ENCODE results near the gene MPHOSPH6.

Gene MPHOSPH6

GRCh38 chr16:82113741-82114140 is 56.3 kb downstream of the MPHOSPH6 start:
- TF ChIP-seq NFIC (IDR thresholded peaks at IDR 0.05) (no peak), TEAD4 (IDR thresholded peaks at IDR 0.05) (no peak), TAF1 (IDR thresholded peaks at IDR 0.05; ENCODE audit: low read depth) (no peak), USF1 (IDR thresholded peaks at IDR 0.05) (no peak), EGR1 (IDR thresholded peaks at IDR 0.05) (no peak), ZBTB7A (IDR thresholded peaks at IDR 0.05; ENCODE audit: low read depth) (no peak), REST (IDR thresholded peaks at IDR 0.05; ENCODE audit: low read depth) (no peak), EP300 (IDR thresholded peaks at IDR 0.05; ENCODE audit: borderline replicate concordance) (no peak), TCF12 (IDR thresholded peaks at IDR 0.05; ENCODE audit: low read depth) (no peak), RAD21 (IDR thresholded peaks at IDR 0.05; ENCODE audit: low read depth) (no peak), CREB1 (IDR thresholded peaks at IDR 0.05; ENCODE audit: low read depth) (no peak)

GRCh38 chr16:82111944-82112343 is 58.1 kb downstream of the MPHOSPH6 start:
- TF ChIP-seq EGR1 (IDR thresholded peaks at IDR 0.05) (no peak), CEBPB (IDR thresholded peaks at IDR 0.05) (no peak), TCF12 (IDR thresholded peaks at IDR 0.05; ENCODE audit: low read depth) (no peak), RAD21 (IDR thresholded peaks at IDR 0.05; ENCODE audit: low read depth) (no peak)

- no peak for TF ChIP-seq REST (IDR thresholded peaks at IDR 0.05; ENCODE audit: low read depth)
- TF ChIP-seq EP300 (IDR thresholded peaks at IDR 0.05; ENCODE audit: borderline replicate concordance): no peak
- TF ChIP-seq RAD21 (IDR thresholded peaks at IDR 0.05; ENCODE audit: low read depth): no peak
- no peak for TF ChIP-seq MAX (IDR thresholded peaks at IDR 0.05)
- TF ChIP-seq CEBPB (IDR thresholded peaks at IDR 0.05): no peak
- TF ChIP-seq EGR1 (IDR thresholded peaks at IDR 0.05): no peak
- TF ChIP-seq CREB1 (IDR thresholded peaks at IDR 0.05; ENCODE audit: low read depth): no peak
- TF ChIP-seq TAF1 (IDR thresholded peaks at IDR 0.05; ENCODE audit: low read depth): no peak
- TF ChIP-seq TCF12 (IDR thresholded peaks at IDR 0.05; ENCODE audit: low read depth): no peak
- no peak for TF ChIP-seq NFIC (IDR thresholded peaks at IDR 0.05)
- TF ChIP-seq ZBTB7A (IDR thresholded peaks at IDR 0.05; ENCODE audit: low read depth): no peak
- TF ChIP-seq USF1 (IDR thresholded peaks at IDR 0.05): no peak
- TF ChIP-seq YY1 (IDR thresholded peaks at IDR 0.05; ENCODE audit: low read depth): no peak
- no peak for TF ChIP-seq TEAD4 (IDR thresholded peaks at IDR 0.05)
- no peak for TF ChIP-seq FOXM1 (IDR thresholded peaks at IDR 0.05; ENCODE audit: borderline replicate concordance, low read depth)
These were observed 61.2 kb downstream of the MPHOSPH6 start for GRCh38 chr16:82108774-82109173.

GRCh38 chr16:82108100-82108499 is 61.9 kb downstream of the MPHOSPH6 start:
- TF ChIP-seq TEAD4 (IDR thresholded peaks at IDR 0.05) (no peak), TCF12 (IDR thresholded peaks at IDR 0.05; ENCODE audit: low read depth) (no peak), EGR1 (IDR thresholded peaks at IDR 0.05) (no peak), FOXM1 (IDR thresholded peaks at IDR 0.05; ENCODE audit: borderline replicate concordance, low read depth) (no peak), NFIC (IDR thresholded peaks at IDR 0.05) (no peak), MAX (IDR thresholded peaks at IDR 0.05) (no peak), REST (IDR thresholded peaks at IDR 0.05; ENCODE audit: low read depth) (no peak), YY1 (IDR thresholded peaks at IDR 0.05; ENCODE audit: low read depth) (no peak), RAD21 (IDR thresholded peaks at IDR 0.05; ENCODE audit: low read depth) (no peak)

GRCh38 chr16:82105107-82105506 is 64.9 kb downstream of the MPHOSPH6 start:
- no peak for TF ChIP-seq TAF1 (IDR thresholded peaks at IDR 0.05; ENCODE audit: low read depth)
- no peak for TF ChIP-seq RAD21 (IDR thresholded peaks at IDR 0.05; ENCODE audit: low read depth)
- TF ChIP-seq TEAD4 (IDR thresholded peaks at IDR 0.05): no peak
- no peak for TF ChIP-seq REST (IDR thresholded peaks at IDR 0.05; ENCODE audit: low read depth)
- TF ChIP-seq ZBTB7A (IDR thresholded peaks at IDR 0.05; ENCODE audit: low read depth): no peak
- TF ChIP-seq NFIC (IDR thresholded peaks at IDR 0.05): no peak
- TF ChIP-seq YY1 (IDR thresholded peaks at IDR 0.05; ENCODE audit: low read depth): no peak
- TF ChIP-seq CEBPB (IDR thresholded peaks at IDR 0.05): no peak
- no peak for TF ChIP-seq EGR1 (IDR thresholded peaks at IDR 0.05)
- TF ChIP-seq EP300 (IDR thresholded peaks at IDR 0.05; ENCODE audit: borderline replicate concordance): no peak
- no peak for TF ChIP-seq CREB1 (IDR thresholded peaks at IDR 0.05; ENCODE audit: low read depth)
- no peak for TF ChIP-seq TCF12 (IDR thresholded peaks at IDR 0.05; ENCODE audit: low read depth)
- TF ChIP-seq FOXM1 (IDR thresholded peaks at IDR 0.05; ENCODE audit: borderline replicate concordance, low read depth): no peak
- TF ChIP-seq USF1 (IDR thresholded peaks at IDR 0.05): no peak
- no peak for TF ChIP-seq MAX (IDR thresholded peaks at IDR 0.05)

All from Ishikawa (cell line).